SH-SY5Y (cell line): Measurements from ENCODE around the gene HMX2.
A peak's percentile ranks its signal among the peaks of the same experiment; 100 is the strongest.

Source experiments
- GATA2 ChIP-seq: IDR thresholded peaks from 2 replicates; pipeline ENCODE4 v1.6.1; 2011; ENCODE audit warnings: mild to moderate bottlenecking, low read depth, low read length
- GATA3 ChIP-seq: IDR thresholded peaks from 2 replicates; pipeline ENCODE4 v1.6.1; 2011; ENCODE audit warnings: low read depth, mild to moderate bottlenecking, low read length, moderate library complexity

- 0 out of 2 replicates have a peak, but pooled peaks have one; percentile 13 for TF ChIP-seq GATA2
- no peak for TF ChIP-seq GATA3
Measured at GRCh38 chr10:123139521-123140163, 8.3 kb upstream of the HMX2 start.
